ENCODE data around the gene BATF.

Gene BATF

DNA sequence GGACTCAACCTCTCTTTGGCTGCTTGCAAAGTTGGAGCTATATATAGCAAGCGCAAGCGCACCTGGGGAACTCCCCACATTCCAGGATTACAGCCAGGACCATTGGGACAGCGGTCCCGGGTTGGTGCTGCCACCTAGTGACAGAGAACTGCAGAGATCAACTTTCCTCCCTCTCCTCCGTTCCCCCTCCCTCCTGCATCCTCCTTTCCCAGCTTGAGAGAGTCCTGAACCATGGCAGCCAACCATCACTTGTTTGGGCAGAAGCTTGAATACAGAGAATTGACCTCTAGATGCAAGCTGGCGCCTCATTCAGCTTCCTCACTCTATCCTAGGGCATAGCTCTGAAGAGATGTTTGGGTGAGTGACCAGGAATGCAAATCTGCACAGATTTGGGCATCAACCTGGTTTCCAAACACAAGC, 38.8 kb downstream of the BATF start:
- no peak for DNase-seq (ENCODE audit: low read depth in 2 of 2)

DNA sequence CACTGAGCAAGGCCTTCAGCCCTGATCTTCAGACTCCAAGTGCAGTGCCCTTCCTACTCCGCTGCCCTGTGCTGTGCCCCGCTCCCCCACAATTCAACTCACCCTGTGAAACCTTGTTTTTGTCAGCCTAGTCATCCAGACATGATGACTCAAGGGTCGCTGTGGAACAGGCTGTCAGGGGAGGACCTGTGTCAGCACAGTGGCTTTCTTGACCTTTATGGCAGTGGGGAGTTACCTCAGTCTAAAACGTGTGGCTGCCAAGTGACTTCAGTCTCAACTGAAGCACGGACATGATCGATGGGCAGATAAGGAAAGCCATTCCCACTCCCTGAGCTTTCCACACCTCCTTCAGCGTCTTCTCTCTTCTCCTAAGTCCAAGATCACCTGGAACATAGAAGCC, 39.8 kb downstream of the BATF start:
- no peak for DNase-seq (ENCODE audit: low read depth in 2 of 2)

DNA sequence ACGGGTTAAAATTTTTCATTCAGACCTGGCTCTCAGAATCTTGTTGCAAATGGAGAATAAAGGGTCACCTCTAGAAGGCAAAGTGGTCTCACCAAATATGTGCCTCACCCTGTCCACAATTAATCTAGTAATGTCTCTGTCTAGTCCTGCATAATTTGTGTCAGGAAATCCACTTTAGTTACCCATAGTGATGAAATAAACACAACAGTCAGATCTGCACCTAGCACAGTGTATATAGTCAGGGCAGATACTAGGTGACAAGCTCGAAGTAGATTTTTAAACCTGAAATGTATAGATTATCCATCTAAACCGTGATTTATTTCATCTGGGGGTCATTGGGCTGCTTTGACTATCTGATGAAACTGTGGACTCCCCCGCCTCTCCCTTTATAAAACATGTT, 40.2 kb downstream of the BATF start:
- no peak for DNase-seq (ENCODE audit: low read depth in 2 of 2)

DNA sequence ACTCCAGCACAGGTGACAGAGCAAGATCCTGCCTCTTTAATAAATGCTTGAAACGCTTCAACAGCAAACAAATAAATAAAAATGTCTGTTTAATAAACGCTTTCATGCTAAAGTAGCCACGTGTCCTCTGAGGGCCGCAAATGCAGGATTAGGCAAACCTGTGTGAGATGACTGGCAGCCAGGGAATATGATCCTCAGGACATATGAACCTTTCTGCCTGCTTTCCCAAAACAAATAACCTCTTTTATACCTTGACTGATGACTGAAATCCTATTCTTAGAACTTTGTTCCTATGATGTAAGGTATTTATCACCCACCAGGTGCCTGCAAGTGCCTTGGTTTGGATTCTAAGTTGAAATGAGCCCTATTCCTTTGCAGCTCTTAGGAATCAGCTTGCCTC, 41.7 kb downstream of the BATF start:
- DNase-seq (ENCODE audit: low read depth in 2 of 2) = no peak

DNA sequence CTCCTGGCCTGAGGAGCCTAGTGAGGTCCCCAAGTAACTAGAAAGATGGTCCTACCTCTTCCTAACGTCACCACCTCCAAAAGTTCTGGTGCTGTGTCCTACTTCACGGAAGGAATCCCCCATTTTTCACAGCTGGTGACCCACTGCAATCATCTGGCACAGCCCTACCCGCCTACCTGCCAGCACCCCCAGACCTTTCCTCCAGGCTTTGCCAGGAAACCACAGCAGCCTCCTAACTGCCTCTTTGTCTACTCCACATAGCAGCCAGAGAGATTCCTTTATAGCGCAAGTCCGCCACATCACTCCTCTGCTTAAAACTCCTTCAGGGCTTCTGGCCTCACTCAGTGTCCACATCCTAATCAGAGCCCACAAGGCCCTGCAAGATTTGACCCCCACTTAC, 42.8 kb downstream of the BATF start:
- no peak for DNase-seq (ENCODE audit: low read depth in 2 of 2)

DNA sequence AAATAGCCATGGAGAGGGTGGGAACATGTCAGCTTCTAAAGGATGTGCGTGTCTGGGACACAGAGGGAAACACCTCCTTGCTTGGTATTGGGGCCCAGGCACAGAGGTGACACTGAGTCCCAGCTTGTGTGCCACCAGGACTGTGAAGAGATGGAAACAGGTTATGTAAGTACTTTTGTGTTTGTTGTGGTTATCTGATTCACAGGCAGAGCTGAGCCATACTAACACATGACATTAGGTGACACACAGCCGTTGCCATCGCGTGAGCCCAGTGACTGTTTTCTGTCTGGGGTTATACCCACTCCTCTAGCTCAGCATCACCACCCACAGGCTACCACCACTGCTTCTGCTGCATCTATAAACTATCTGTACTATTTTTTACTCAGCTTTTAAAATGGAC, 44.1 kb downstream of the BATF start:
- no peak for DNase-seq (ENCODE audit: low read depth in 2 of 2)

DNA sequence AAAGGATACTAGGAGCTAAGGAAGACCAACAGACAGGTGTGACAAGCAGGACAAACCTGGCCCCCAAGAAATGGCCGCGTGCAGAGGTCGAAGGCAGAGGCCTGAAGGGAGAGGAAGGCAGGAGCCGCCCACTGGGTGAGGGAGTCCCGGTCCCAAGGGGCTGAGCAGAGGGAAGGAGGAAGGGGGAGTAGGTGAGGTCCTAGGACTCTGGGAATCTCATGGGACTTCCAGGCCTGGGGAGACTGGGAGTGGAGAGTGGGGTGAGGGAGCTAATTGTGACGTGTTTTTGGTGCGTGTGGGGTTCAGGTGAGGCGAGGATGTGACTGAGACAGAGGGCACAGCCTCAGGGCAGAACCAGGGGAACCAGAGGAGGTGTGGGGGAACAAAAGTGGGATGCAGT, 44.5 kb downstream of the BATF start:
- no peak for DNase-seq (ENCODE audit: low read depth in 2 of 2)

DNA sequence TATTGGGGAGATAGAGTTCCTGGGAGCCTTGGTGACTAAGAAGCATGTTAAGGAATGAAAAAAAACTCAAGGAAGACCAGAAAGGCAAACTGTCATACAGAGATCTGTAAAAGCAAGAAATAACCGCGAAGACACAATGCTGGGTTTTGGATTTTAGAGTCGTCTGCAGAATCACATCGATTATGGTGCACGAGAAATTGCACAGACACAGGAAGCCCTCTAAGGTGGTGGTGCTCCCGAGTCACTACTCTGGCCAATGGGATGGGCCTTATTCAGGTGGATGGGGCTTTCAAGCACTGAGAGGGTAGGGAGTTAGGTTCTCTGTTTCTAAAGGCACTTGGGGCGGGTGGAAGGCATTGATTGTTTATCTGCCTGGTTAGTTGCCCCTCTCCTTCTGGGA, 45.9 kb downstream of the BATF start:
- no peak for DNase-seq (ENCODE audit: low read depth in 2 of 2)

DNA sequence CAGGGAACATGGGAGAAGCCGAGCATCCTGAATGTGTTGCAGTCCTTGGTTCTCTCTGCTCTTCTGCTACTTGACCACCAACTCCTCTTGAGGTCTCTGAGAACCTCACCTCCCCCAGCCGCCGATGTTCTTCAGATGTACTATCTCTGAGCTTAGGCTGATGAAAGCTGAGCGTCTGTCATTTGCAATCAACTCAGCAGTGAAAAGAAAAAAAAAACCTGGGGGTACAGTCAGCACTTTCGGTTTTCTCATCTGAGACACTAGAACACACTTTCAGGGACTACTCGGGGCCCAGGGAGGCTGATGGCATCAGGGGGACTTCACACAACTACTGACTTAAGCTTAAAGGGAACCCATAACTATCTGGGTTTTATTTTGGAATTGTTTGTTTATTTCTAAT, 46.5 kb downstream of the BATF start:
- no peak for DNase-seq (ENCODE audit: low read depth in 2 of 2)

DNA sequence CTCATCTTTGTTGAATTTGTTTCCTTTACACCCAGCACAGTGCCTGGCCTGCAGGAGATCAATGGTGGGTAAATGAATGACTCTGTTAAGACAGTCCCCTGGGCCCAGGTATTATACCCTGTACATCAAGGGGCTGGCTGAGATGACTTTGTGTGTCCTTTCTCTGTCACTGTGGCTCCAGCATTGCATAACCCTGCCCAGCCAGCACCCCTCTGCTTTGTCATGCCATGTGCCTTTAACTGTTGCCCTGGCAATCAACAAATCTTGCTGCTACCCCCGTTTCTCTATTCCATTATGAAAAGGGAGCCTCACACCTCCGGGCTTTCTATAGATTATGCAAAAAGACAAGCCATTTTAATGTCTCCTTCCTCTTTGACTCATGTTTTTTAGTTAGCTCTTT, 48.5 kb downstream of the BATF start:
- no peak for DNase-seq (ENCODE audit: low read depth in 2 of 2)

DNA sequence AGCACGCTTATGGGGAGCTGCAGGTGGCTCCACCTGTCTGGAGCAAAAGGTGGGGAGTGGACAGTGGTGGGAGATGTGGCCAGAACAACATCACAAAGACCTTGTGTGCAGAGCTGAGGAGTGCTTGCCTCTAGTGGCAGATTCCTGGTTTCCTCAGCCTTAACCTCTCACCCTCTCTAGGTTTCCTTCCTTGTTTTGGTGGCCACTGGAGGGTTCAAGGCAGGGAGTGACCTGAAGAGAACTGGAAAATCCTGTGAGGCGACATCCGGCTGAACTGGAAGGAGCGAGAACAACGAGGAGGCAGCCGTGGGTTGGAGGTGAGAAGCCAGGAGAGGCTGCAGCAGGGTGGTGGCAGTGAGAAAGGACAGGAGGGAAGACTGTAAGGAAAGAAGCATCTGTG, 49.8 kb downstream of the BATF start:
- DNase-seq (ENCODE audit: low read depth in 2 of 2) = no peak

DNA sequence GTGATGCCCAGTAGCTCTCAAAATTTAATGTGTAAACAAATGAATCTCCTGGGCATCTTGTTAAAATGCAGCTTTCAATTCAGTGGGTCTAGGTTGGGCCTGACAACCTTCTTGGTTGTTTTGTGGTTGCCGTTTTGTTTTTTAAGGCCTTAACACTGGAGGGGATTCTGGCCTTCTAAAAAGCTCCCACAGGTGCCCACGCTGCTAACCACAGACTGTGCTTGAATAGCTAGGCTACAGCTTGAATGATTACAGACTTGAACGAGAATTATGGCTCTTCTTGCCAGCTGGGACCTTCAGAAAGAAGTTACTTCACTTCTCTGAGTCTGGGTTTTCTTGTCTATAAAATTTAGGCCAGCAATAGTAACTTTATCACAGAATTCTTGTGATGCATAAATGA, 54.8 kb downstream of the BATF start:
- DNase-seq (ENCODE audit: low read depth in 2 of 2) = no peak

DNA sequence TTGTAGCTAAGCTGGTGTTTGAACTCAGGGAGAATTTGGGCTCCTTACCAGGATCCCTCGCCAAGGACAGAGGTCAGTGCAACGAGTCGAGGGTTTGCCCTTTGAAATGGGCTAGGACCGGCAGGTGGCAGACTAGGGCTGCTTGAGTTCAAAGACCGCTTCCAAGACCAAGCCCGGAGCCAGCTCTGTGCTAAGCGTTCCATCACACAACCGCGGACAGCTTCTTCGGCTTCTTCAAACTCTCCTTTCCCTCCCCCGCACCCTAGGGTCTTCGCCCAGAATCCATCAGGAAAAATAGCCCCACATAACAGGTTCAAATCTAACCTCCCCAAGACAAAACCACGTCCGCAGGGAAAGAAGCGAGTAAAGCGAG, 55.4 kb downstream of the BATF start:
- DNase-seq (ENCODE audit: low read depth in 2 of 2) = peak; percentile 41 to 42

DNA sequence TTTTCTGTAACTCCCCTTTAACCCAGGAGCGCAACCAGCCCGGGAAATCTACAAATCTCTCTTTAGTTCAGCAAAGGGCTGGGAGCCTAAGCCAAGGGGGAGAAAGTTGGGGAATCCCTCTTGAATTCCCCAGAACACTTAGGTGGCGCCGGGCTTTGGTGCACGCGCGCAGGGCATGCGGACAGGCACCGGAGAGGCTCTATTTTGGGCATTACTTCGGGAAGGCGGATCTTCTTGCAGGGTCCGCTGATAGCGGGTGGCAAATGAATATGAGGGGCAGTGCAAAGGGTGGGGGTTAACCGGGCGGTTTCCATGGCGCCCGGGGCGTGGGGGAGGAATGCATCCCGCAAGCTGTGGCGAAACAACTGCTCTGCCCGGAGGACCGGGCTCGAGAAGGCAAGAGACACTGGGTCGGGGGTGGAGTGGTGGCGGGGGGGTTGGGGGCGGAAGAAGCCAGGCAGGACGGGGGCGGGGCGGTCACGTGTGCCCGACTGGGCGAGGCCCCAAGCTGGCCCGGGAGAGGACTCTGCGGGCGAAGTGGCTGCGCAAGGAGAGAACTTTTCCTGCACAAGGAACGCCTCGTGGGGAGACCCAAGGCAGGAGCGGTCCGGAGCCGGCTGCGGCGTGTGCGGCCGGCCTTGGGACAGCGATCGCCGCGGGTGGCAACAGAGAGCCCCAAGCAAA, 56.0 kb downstream of the BATF start, which contains the start of gene FLVCR2:
FLVCR2 (plus strand) TSS at position 519 of the 684 bp plus-strand sequence. CDS start 353 bp downstream, outside the sequence.
- DNase-seq (ENCODE audit: low read depth in 2 of 2) = peak; percentile 23 to 37

DNA sequence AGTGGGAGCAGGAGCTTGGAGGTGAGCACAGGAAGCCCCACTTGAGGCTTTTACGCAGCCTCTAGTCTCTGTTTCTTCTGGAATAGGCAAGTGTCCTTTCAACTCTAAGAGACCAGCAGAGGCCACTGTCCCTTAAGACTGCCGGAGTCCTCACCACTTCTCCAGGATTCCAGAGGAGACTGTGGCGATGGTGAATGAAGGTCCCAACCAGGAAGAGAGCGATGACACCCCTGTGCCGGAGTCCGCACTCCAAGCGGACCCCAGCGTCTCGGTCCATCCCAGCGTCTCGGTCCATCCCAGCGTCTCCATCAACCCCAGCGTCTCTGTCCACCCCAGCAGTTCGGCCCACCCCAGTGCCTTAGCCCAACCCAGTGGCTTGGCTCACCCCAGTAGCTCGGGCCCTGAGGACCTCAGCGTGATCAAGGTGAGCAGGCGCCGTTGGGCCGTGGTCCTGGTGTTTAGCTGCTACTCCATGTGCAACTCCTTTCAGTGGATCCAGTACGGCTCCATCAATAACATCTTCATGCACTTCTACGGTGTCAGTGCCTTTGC, 56.6 kb downstream of the BATF start:
- no peak for DNase-seq (ENCODE audit: low read depth in 2 of 2)

DNA sequence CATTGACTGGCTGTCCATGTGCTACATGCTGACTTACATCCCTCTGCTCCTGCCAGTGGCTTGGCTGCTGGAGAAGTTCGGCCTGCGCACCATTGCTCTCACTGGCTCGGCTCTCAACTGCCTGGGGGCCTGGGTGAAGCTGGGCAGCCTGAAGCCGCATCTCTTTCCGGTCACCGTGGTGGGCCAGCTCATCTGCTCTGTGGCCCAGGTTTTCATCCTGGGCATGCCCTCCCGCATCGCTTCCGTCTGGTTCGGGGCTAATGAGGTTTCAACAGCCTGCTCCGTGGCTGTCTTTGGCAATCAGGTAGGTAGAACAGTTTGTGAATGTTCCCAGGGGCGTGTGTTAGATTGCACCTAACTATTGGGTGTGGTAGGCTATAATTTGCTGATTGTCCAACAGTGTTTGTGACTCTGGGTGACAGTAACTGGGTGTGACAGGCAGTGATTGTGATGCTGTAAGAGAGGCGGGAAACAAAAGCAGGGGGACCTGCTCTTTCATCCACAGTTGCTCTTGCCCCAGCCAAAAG, 57.1 kb downstream of the BATF start:
- no peak for DNase-seq (ENCODE audit: low read depth in 2 of 2)

DNA sequence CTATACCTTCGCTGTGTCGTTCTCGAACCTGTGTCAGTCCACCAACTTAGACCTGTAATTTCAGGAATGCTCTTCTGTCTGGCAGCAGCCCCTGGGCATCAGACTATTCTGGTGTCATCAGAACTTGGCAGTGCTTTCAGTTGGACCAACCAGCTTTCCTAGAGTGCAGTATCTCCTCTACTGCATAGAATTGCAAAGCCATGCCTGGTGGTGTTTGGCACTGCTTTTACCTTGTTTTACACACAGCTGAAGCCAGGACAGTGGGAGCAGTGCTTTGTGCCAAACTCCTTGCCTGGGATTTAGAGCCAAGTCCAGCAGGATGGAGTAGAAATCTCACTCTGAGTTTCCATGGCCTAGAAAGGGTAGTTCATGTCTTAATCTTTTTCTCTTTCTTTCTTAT, 57.6 kb downstream of the BATF start:
- DNase-seq (ENCODE audit: low read depth in 2 of 2) = no peak

DNA sequence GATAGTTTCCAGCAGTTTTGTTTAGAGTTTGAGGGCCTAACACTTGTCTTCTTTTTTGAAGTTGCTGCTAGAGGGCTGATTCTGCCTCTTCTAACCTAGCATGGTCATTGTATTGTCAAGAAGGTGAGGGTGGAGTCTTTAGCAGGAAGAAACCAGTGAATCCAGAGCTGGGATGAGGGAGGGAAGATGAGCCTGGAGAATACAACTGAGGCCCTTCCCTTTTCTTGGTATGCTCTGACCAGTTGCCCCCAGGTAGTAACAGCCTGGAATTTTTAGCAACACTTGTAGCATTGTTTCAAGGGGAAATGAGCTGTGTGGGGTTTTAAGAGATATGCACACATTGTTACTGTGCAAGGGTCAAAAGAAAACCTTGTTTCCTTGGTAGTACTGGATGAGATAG, 65.1 kb downstream of the BATF start:
- DNase-seq (ENCODE audit: low read depth in 2 of 2) = no peak

DNA sequence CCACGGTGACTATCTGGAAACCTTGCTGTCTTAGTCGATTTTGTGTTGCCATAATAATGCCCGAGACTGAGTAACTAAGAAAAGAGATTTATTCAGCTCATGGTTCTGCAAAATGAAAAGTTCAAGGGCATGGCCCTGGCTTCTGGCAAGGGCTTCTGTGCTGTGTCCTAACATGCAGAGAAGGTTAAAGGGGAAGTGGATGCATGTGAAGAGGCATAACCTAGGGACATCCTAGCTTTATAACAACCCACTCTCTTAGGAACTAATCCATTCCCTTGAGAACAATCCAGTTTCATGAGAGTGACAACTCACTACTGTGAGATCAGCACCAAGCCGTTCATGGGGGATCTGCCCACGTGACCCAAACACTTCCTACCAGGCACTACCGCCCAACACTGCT, 67.7 kb downstream of the BATF start:
- no peak for DNase-seq (ENCODE audit: low read depth in 2 of 2)

DNA sequence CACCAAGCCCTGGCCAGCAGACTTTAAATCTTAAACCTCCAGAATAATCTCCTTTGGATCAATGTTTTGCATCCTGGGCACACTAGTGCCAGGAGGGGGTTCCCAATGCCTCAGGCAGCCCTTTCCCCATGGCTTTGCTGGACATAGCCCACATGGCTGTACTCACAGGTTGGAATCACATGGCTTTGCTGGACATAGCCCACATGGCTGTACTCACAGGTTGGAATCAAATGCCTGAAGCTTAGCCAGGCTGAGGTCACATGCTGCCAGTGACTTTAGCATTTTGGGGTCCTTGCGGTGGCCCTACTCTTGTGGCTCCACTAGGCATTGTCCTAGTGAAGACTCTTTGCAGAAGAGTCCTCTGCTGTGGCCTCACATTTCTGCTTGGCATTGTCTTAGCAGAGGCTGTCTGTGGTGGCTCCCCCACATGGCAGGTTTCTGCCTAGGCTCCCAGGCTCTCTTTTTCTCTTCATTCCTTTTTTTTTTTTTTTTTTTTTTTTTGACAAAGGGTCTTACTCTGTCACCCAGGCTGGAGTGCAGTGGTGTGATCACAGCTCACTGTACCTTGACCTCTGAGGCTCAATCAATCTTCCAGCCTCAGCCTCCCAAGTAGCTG, 69.2 kb downstream of the BATF start:
- DNase-seq (ENCODE audit: low read depth in 2 of 2) = no peak

DNA sequence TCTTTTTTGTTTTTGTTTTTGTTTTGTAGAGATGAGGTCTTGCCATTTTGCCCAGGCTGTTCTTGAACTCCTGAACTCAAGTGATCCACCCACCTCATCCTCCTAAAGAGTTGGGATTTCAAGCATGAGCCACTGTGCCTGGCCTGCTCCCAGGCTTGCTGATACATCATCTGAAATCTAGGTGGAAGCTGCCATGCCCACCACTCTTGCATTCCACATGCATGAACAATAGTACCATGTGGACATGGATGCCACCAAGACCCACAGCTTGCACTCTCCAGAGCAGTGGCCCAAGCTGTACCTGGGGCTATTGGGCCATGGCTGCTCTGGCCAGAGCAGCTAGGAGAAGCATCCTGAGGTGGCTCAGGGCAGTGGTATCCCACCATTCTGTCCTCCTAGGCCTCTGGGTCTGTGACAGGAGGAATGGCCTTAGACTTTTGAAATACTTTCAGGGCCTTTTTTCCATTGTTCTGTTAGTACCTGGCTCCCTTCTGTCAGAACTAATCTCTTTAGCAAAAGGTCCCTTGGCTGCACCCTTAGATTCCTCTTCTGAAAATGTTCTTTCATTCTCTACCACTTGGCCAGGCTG, 69.8 kb downstream of the BATF start:
- no peak for DNase-seq (ENCODE audit: low read depth in 2 of 2)

DNA sequence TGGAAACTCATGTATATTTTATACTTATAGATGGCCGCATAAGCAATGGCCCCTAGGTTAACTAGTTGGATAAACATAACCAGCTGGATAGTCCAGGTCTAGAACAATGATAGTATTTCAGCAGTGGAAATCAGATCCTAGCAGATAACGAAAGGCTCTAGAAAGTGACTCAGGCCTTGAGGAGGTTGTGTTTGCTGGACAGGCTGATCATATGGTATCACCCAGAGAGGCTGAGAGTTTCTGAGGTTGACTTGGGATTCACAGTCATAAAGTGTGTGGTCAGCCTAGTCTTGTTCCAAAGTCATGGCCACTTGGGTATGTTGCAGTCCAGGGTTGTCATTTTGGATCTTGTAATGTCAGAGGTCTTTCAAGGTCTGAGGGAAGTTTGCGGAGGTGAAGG, 73.0 kb downstream of the BATF start:
- no peak for DNase-seq (ENCODE audit: low read depth in 2 of 2)

Data from stimulated activated CD8-positive, alpha-beta memory T cell treated with anti-CD3 and anti-CD28 coated beads, Interleukin-2, amount 100 ng/mL, for 1 hour (primary cell).